Activated CD4-positive, alpha-beta T cell treated with anti-CD3 and anti-CD28 coated beads, Interleukin-2, Interleukin-4, amounts not matched to agents 100 ng/mL and 50 ng/mL, durations not matched to agents 16 hours and 8 hours (primary cell): ENCODE measurements around the gene ENTPD7.

Experiments
- DNase-seq: peaks from one replicate; pipeline ENCODE4 v3.0.0-alpha.2; 2020; ENCODE audit warnings: low spot score

The ENTPD7 gene

GRCh38 chr10:99648717-99649116, 10.6 kb upstream of the ENTPD7 start:
- no peak for DNase-seq

- no peak for DNase-seq
These were observed 6.4 kb upstream of the ENTPD7 start for GRCh38 chr10:99652800-99653390.

GRCh38 chr10:99654390-99655175, 4.7 kb upstream of the ENTPD7 start:
- DNase-seq = no peak

GRCh38 chr10:99656199-99657064, 2.9 kb upstream of the ENTPD7 start:
- DNase-seq = no peak

- DNase-seq = peak; percentile 32
These were observed 683 bp upstream of the ENTPD7 start for GRCh38 chr10:99658622-99659030.

- no peak for DNase-seq
These were observed 608 bp downstream of the ENTPD7 start for GRCh38 chr10:99659868-99660366.

- DNase-seq = no peak
These were observed 1.5 kb downstream of the ENTPD7 start for GRCh38 chr10:99660662-99661376.

GRCh38 chr10:99661377-99661763, 2.1 kb downstream of the ENTPD7 start:
- no peak for DNase-seq

- no peak for DNase-seq
These were observed 6.0 kb downstream of the ENTPD7 start for GRCh38 chr10:99665304-99665703.

- no peak for DNase-seq
These were observed 7.9 kb downstream of the ENTPD7 start for GRCh38 chr10:99667108-99667751.

GRCh38 chr10:99671386-99671785, 12.1 kb downstream of the ENTPD7 start:
- DNase-seq = no peak

- no peak for DNase-seq
These were observed 13.6 kb downstream of the ENTPD7 start for GRCh38 chr10:99672884-99673283.

GRCh38 chr10:99673492-99673891, 14.2 kb downstream of the ENTPD7 start:
- DNase-seq = no peak

- no peak for DNase-seq
These were observed 15.5 kb downstream of the ENTPD7 start for GRCh38 chr10:99674762-99675161.

GRCh38 chr10:99676426-99676825, 17.1 kb downstream of the ENTPD7 start:
- DNase-seq = no peak

GRCh38 chr10:99676895-99677294, 17.6 kb downstream of the ENTPD7 start:
- DNase-seq = no peak

GRCh38 chr10:99678921-99679320, 19.6 kb downstream of the ENTPD7 start:
- no peak for DNase-seq

- no peak for DNase-seq
These were observed 22.2 kb downstream of the ENTPD7 start for GRCh38 chr10:99681553-99681952.

GRCh38 chr10:99682032-99682431, 22.7 kb downstream of the ENTPD7 start:
- no peak for DNase-seq

- no peak for DNase-seq
These were observed 23.4 kb downstream of the ENTPD7 start for GRCh38 chr10:99682752-99683151.

- DNase-seq = no peak
These were observed 26.3 kb downstream of the ENTPD7 start for GRCh38 chr10:99685597-99685967.

GRCh38 chr10:99689461-99689860, 30.2 kb downstream of the ENTPD7 start:
- DNase-seq = no peak
